ENCODE results near the gene PPP2R2D. TPM values are rescaled to one million over a fixed set of nuclear protein-coding genes. Genes with fewer than 3 reads are reported as not detected.

Gene PPP2R2D
- total RNA-seq, 1 experiment from 2014 or later = 35.1 TPM

DNA sequence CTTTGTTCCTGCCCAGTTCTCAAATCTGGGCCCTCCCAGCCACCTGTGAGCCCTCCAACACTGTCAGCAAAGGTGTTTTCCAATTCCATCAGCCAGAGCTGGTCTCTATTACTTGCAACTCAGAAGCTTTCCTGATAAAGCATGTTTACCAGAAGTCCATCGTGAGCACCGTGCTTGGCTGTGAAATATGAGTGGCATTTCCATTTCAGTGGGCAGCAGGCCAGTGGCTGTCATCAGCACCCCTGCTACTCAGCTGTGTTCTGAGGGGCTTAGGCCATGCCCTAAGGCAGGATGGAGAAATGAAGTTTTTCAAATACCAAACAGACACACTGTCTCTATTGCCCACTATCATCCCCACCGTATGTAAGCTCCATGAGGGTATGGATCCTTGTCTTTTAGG, 93.6 kb downstream of the PPP2R2D start:
- Histone ChIP-seq H3K79me2 (ENCODE audit: insufficient read depth, low read length) (no peaks in the 10 kb centered on the region), H4K5ac (ENCODE audit: insufficient read length, low read depth, low read length) (no peak overlapping the region), H2AK5ac (ENCODE audit: insufficient read length, low read length) (no peak overlapping the region), H4K20me1 (ENCODE audit: control insufficient read depth, insufficient read depth, insufficient read length) (no peaks in the 10 kb centered on the region), H2AFZ (ENCODE audit: low read length) (no peak overlapping the region), H4K91ac (ENCODE audit: insufficient read length, low read depth, low read length) (no peak overlapping the region), H3K18ac (ENCODE audit: insufficient read length, low read depth, low read length) (no peak overlapping the region), H3K4me2 (ENCODE audit: insufficient read depth, insufficient read length, low read length) (no peak overlapping the region), H3K9ac (ENCODE audit: extremely low read depth, insufficient read length, low read length) (no peak overlapping the region), H3T11ph (ENCODE audit: low read length) (no peak overlapping the region), H3K14ac (ENCODE audit: insufficient read depth, low read length) (no peak overlapping the region), H2BK120ac (ENCODE audit: low read depth, low read length, poor library complexity, severe bottlenecking) (no peak overlapping the region), H3K79me1 (ENCODE audit: insufficient read depth, low read depth, low read length, poor library complexity, severe bottlenecking) (no peaks in the 10 kb centered on the region), H3K27ac (ENCODE audit: insufficient read length, low read depth, low read length) (no peak overlapping the region), H3K9me3 (ENCODE audit: control insufficient read depth, low read depth, low read length) (no peaks in the 10 kb centered on the region), H2BK5ac (ENCODE audit: insufficient read length, low read length) (no peak overlapping the region), H2BK15ac (ENCODE audit: low read depth, low read length) (no peak overlapping the region), H3K4ac (ENCODE audit: low read depth, low read length) (no peak overlapping the region), H3K4me1 (ENCODE audit: insufficient read depth, low read length) (peaks cover 7% of the 10 kb centered on the region), H4K8ac (replicated peaks; ENCODE audit: insufficient read length, low read depth, low read length) (no peak overlapping the region), H2BK12ac (ENCODE audit: insufficient read length, low read depth, low read length) (no peak overlapping the region), H3K23ac (ENCODE audit: insufficient read length, low read depth, low read length) (no peak overlapping the region), H3K23me2 (ENCODE audit: insufficient read length, low read depth, low read length, poor library complexity, severe bottlenecking) (no peaks in the 10 kb centered on the region), H3K27me3 (ENCODE audit: insufficient read depth, low read length) (no peaks in the 10 kb centered on the region), H3K56ac (ENCODE audit: insufficient read length, low read depth, low read length) (no peak overlapping the region), H2BK20ac (ENCODE audit: low read depth, low read length, poor library complexity, severe bottlenecking) (no peak overlapping the region)
- no peaks in the 10 kb centered on the region for H3K36me3 Mint-ChIP-seq (ENCODE audit: insufficient read depth in 1 of 3, low read depth in 3 of 3)
- H3K9me3 Mint-ChIP-seq = no peaks in the 10 kb centered on the region
- H3K4me1 Mint-ChIP-seq = peaks cover 35 to 36% of the 10 kb centered on the region in 2 experiments
- TF ChIP-seq, protein P1, sequence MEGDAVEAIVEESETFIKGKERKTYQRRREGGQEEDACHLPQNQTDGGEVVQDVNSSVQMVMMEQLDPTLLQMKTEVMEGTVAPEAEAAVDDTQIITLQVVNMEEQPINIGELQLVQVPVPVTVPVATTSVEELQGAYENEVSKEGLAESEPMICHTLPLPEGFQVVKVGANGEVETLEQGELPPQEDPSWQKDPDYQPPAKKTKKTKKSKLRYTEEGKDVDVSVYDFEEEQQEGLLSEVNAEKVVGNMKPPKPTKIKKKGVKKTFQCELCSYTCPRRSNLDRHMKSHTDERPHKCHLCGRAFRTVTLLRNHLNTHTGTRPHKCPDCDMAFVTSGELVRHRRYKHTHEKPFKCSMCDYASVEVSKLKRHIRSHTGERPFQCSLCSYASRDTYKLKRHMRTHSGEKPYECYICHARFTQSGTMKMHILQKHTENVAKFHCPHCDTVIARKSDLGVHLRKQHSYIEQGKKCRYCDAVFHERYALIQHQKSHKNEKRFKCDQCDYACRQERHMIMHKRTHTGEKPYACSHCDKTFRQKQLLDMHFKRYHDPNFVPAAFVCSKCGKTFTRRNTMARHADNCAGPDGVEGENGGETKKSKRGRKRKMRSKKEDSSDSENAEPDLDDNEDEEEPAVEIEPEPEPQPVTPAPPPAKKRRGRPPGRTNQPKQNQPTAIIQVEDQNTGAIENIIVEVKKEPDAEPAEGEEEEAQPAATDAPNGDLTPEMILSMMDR (conservative IDR thresholded peaks at IDR 0.05) = no peak
- no peak for DNase-seq
- WGBS (ENCODE audit: extremely low coverage, insufficient read length, low lambda C conversion rate) = no CpG with 5 or more reads among the region's 3 CpGs
- no peak overlapping the region for H3K4me3 Mint-ChIP-seq
- H3K27ac Mint-ChIP-seq = no peak overlapping the region
- H3K27me3 Mint-ChIP-seq (ENCODE audit: low read depth) = peaks cover 1% of the 10 kb centered on the region
